Smooth muscle cell of trachea (primary cell): Measurements from ENCODE around the gene FAM114A1. TPM values are rescaled to one million over a fixed set of nuclear protein-coding genes. Genes with fewer than 3 reads are reported as not detected.

Experiments used
- total RNA-seq: library from RNA; depleted of rRNA; stranded (reverse); fragments of >200 nt; gene quantifications from 2 replicates; pipeline ENCODE4 v1.2.1, GENCODE V29; 2014

FAM114A1 gene
- 454 and 664 TPM in 2 replicates for total RNA-seq

DNA sequence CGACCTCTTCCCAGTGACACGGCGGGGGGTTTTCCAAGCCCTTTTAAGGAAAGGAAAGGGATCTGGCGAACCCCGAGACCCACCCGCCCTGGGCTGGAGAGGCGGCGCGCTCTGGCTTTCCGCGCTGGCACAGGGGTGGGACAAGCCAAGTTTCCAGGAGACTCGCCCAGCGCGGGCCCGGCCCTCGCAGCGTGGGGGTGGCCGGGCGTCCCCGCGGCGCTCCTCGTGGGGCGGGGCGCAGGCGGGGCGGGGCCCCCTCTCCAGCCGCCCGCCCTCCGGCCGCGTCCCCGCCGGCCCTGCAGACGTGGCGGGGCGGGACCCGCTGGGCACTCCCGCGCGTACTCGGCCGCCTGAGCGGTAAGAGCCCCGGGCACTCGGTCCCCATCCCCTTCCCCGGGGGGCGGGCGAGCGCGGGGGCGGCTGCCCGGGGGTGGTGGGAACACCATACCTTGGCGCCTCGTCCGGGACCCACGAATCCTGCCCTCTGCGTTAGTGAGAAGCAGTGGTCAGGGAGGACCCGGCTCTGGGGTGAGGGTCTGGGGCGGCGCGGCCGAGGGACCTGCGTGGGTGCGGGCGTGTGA, at the start of gene FAM114A1:
Gene FAM114A1 (plus strand): TSS at position 329 of the 581 bp plus-strand sequence. CDS start 10,273 bp downstream, outside the sequence.

DNA sequence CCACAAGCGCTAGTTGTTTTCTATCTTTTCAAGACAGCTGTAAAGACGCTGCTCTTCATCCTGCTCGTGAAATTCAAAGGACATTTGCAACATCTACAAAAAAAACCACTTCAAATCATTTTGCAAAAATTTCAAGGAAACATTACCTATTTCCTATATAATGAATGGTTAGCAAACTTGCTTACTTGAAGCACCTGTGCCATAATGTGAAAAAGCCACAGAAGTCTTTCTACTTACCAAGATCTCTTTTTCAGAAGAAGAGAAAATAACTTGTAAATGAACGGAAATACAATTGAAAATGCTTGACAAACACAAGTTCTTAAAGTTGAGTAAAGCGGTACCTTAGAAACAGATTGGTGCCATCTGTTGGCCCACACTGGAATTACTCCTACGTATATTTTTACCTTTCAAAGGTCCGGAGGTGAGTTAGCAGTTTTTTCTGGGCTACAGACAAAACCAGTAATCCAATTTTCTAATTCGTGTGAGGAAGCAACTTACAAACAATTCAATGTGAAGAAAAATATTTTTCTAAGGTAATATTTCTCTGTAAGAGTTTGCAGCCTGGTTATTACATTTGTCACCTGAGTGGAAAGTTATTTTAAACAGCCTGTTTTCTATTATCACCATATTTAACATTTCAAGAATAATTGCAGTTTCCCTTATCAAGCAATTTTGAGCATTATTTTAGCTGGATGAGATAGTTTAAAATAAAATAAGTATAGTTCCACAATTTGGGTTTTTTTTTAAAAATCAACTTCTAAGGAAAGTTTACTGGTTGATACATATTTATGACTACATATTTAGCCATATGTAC, 10.9 kb upstream of the FAM114A1 start, which contains the start of gene TLR6:
Gene TLR6 (minus strand): TSS at position 294 of the 814 bp plus-strand sequence. CDS start 27,344 bp downstream, outside the sequence.

Other genes with a start within 250 kb of the FAM114A1 start
- 16.2 and 24.1 TPM in 2 replicates for gene KLF3, start 203.6 kb upstream of the FAM114A1 start, total RNA-seq
- gene TLR10, start 84.8 kb upstream of the FAM114A1 start, total RNA-seq, result 0.15 TPM in 1 of 2 replicates, not detected in the other
- gene TLR1, start 63.0 kb upstream of the FAM114A1 start, total RNA-seq, result 2.2 TPM in 2 replicates
- 1.3 and 2.5 TPM in 2 replicates for gene TLR6, start 11.0 kb upstream of the FAM114A1 start, total RNA-seq
- gene TMEM156, start 164.6 kb downstream of the FAM114A1 start, total RNA-seq, result 0.15 TPM in 1 of 2 replicates, not detected in the other
- 55.9 and 83.2 TPM in 2 replicates for gene KLHL5, start 194.4 kb downstream of the FAM114A1 start, total RNA-seq